ENCODE measurements around the gene CEACAM4.

The CEACAM4 gene

DNA sequence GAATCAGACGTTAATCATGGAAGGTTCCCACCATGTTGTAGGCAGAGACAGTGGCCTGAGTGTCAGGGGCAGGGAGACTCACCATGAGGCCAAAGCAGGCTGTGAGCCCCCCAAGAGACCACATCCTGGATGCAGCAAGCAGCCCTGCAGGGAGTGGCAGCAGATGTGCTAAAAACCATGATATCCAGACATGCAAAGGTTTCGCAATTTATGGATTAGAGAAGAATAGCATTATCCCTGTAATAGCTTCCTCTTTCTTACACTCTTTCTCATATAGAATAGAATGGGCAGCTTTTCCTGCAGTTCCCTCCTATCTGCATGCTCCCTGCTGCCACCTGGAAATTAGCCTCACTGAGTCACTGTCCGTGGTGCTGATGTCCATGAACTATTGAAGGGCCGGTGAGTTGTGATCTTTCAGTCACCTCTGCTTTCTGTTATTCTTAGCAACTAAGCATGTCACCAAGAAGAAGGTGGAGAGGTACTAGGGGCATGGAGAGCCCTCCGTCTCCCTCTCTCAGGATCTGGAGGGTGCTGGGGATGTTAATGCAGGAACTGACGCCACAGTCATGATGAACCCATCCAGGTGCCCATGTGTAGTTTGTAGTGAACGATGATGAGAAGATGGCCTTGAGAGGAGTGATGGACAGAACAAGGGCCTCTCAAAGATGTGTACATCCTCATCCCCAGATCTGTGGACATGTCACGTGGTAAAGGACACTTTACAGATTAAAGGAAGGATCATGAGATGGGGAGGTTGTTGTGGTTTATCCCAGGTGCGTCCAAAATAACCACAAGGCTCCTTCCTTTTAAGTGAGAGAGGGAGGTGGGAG lies 9.9 kb downstream of the CEACAM4 start:
- H3K4me1 ChIP-seq (ENCODE audit: insufficient read depth, low read length) = no peaks in the 10 kb centered on the region
- no peak overlapping the region for H3K9ac ChIP-seq (ENCODE audit: low read length)
- H3K4me3 ChIP-seq (ENCODE audit: low read depth in 1 of 2, low read length in 2 of 2) = no peak overlapping the region
- no peaks in the 10 kb centered on the region for H3K27me3 ChIP-seq (ENCODE audit: control insufficient read depth in 1 of 2, insufficient read depth in 2 of 2, low read length in 2 of 2)
- H3K36me3 ChIP-seq (ENCODE audit: insufficient read depth, low read length) = no peaks in the 10 kb centered on the region
- no peaks in the 10 kb centered on the region for H3K9me3 ChIP-seq (ENCODE audit: low read length)
- no peak overlapping the region for H3K27ac ChIP-seq (ENCODE audit: low read depth, low read length)

DNA sequence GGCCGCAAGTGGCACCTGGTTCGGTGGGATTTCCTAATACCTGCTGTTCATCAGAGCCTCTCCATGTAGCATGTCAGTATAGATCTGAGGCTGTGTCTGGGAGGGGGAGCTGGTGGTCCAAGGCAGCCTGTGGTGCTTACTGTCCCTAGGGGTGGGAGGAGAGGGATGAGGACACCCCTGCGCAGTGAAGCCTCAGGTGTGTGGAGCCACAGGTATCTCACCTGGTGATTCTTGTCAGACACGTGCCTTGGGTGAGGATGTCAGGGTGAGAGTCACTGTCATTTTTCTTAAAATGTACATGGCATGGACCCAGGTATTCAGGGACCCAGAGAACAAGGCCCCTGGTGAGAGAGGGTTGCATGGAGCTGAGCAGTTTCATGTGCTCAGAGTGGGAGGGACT lies 11.7 kb downstream of the CEACAM4 start:
- Histone ChIP-seq H3K9me3 (ENCODE audit: low read length) (no peaks in the 10 kb centered on the region), H3K4me3 (ENCODE audit: low read depth in 1 of 2, low read length in 2 of 2) (no peak overlapping the region), H3K27me3 (ENCODE audit: control insufficient read depth in 1 of 2, insufficient read depth in 2 of 2, low read length in 2 of 2) (no peaks in the 10 kb centered on the region), H3K27ac (ENCODE audit: low read depth, low read length) (no peak overlapping the region), H3K9ac (ENCODE audit: low read length) (no peak overlapping the region), H3K4me1 (ENCODE audit: insufficient read depth, low read length) (no peaks in the 10 kb centered on the region), H3K36me3 (ENCODE audit: insufficient read depth, low read length) (no peaks in the 10 kb centered on the region)

DNA sequence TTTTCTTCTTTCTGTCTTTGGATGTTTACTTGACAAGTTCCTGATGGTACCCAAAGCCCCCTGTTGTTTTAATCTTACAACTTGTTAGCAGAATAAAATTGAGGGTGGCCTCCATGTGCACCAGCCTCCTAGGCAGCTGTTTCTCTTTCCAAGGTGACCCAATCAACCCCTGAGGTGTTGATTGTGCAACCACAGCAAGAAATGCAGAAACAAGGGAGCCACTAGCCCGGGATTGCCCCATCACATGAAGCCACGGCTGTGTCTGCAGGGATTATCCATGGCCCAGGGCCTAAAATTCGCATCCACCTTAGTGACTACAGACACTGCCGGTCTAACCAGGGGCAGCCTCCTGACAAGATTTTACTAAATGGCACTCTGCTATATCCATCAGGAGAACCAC lies 14.4 kb downstream of the CEACAM4 start:
- Histone ChIP-seq H3K9me3 (ENCODE audit: low read length) (no peaks in the 10 kb centered on the region), H3K4me3 (ENCODE audit: low read depth in 1 of 2, low read length in 2 of 2) (no peak overlapping the region), H3K27ac (ENCODE audit: low read depth, low read length) (no peak overlapping the region), H3K36me3 (ENCODE audit: insufficient read depth, low read length) (no peaks in the 10 kb centered on the region), H3K9ac (ENCODE audit: low read length) (no peak overlapping the region), H3K4me1 (ENCODE audit: insufficient read depth, low read length) (no peaks in the 10 kb centered on the region), H3K27me3 (ENCODE audit: control insufficient read depth in 1 of 2, insufficient read depth in 2 of 2, low read length in 2 of 2) (no peaks in the 10 kb centered on the region)

DNA sequence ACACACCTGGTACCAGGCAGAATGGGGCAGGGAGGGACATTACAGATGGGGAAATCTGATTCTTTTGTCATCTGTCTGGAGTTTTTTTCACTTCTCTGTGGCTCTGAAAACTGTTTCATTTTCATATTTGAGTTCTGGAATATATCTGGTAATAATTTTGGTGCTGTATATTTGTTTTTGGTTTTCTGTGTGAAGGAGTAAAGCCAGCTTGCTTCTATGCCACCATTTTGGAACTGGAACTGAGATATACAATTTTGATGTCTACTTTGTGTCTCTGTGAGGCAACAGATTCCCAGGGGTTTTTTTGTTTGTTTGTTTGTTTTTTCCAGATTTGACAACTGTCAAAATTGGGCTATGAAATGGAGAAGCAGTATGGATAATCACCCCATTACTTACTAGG lies 16.1 kb downstream of the CEACAM4 start:
- Histone ChIP-seq H3K27ac (ENCODE audit: low read depth, low read length) (no peak overlapping the region), H3K4me1 (ENCODE audit: insufficient read depth, low read length) (no peaks in the 10 kb centered on the region), H3K9ac (ENCODE audit: low read length) (no peak overlapping the region), H3K36me3 (ENCODE audit: insufficient read depth, low read length) (no peaks in the 10 kb centered on the region), H3K27me3 (ENCODE audit: control insufficient read depth in 1 of 2, insufficient read depth in 2 of 2, low read length in 2 of 2) (no peaks in the 10 kb centered on the region), H3K4me3 (ENCODE audit: low read depth in 1 of 2, low read length in 2 of 2) (no peak overlapping the region), H3K9me3 (ENCODE audit: low read length) (no peaks in the 10 kb centered on the region)

DNA sequence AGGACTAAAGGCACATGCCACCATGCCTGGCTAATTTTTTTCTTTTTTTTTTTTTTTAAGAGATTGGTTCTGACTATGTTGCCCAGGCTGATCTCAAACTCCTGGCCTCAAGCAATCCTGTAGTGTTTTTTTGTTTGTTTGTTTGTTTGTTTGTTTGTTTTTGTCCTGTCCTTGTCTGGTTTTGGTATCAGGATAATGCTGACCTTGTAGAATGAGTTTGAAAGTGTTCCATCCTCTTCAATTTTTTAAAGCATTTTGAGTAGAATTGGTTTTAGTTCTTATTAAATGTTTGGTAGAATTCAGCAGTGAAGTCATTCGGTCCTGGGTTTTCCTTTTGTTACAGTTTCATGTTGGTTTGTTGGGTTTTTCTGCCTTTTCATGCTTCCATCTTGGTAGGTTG lies 19.2 kb downstream of the CEACAM4 start:
- Histone ChIP-seq H3K9ac (ENCODE audit: low read length) (no peak overlapping the region), H3K4me1 (ENCODE audit: insufficient read depth, low read length) (no peaks in the 10 kb centered on the region), H3K27me3 (ENCODE audit: control insufficient read depth in 1 of 2, insufficient read depth in 2 of 2, low read length in 2 of 2) (no peaks in the 10 kb centered on the region), H3K4me3 (ENCODE audit: low read depth in 1 of 2, low read length in 2 of 2) (no peak overlapping the region), H3K9me3 (ENCODE audit: low read length) (no peaks in the 10 kb centered on the region), H3K27ac (ENCODE audit: low read depth, low read length) (no peak overlapping the region), H3K36me3 (ENCODE audit: insufficient read depth, low read length) (no peaks in the 10 kb centered on the region)

DNA sequence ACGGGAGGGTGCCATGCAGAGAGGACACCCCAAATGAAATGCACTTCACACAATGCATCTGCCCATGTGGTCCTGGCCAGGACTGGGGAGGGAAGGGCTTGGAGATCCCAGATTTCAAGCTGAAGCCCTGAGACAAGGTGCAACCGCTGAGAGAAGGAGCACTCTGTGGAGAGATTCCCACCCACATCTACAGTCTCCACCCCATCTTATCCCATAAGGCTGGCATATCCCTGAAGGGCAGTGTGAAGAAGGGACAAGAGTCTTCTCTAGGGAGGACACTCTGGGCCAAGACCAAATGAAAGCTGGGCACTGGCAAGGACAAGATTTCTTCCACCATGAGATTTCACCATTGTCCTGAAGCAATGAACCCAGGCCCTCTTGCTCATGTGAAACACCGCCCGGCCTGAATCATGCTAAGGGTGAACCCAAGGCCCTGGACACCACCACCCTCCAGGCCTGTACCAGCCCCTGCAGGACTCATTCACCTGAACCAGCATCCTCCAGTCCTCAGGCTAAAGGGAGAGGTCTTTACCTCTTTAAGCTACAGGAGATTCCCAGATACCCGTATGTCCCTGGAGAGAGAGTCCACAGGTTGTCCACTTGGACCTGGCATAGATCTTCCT lies 20.5 kb downstream of the CEACAM4 start:
- no peaks in the 10 kb centered on the region for H3K27me3 ChIP-seq (ENCODE audit: control insufficient read depth in 1 of 2, insufficient read depth in 2 of 2, low read length in 2 of 2)
- H3K4me1 ChIP-seq (ENCODE audit: insufficient read depth, low read length) = no peaks in the 10 kb centered on the region
- no peak overlapping the region for H3K27ac ChIP-seq (ENCODE audit: low read depth, low read length)
- no peaks in the 10 kb centered on the region for H3K36me3 ChIP-seq (ENCODE audit: insufficient read depth, low read length)
- H3K9ac ChIP-seq (ENCODE audit: low read length) = no peak overlapping the region
- H3K4me3 ChIP-seq (ENCODE audit: low read depth in 1 of 2, low read length in 2 of 2) = no peak overlapping the region
- H3K9me3 ChIP-seq (ENCODE audit: low read length) = no peaks in the 10 kb centered on the region

DNA sequence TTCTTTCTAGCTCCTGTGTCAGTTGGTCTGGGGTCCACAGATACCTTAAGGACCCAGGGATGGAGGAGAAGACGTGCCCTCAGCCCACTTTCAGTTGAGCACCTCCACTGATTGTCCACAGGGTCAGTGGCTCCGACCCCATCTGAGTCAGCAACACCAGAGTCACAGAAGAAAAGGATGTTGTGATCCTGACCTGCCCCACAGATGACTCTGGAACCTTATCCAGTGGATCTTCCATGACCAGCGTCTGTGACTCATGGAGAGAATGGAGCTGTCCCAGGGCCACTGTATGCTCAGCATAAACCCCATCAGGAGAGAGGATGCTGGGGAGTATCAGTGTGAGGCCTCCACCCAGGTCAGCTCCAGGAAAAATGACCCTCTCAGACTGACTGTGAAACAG lies 22.0 kb downstream of the CEACAM4 start:
- H3K36me3 ChIP-seq (ENCODE audit: insufficient read depth, low read length) = no peaks in the 10 kb centered on the region
- H3K9ac ChIP-seq (ENCODE audit: low read length) = no peak overlapping the region
- H3K27ac ChIP-seq (ENCODE audit: low read depth, low read length) = no peak overlapping the region
- no peaks in the 10 kb centered on the region for H3K9me3 ChIP-seq (ENCODE audit: low read length)
- no peaks in the 10 kb centered on the region for H3K27me3 ChIP-seq (ENCODE audit: control insufficient read depth in 1 of 2, insufficient read depth in 2 of 2, low read length in 2 of 2)
- no peaks in the 10 kb centered on the region for H3K4me1 ChIP-seq (ENCODE audit: insufficient read depth, low read length)
- H3K4me3 ChIP-seq (ENCODE audit: low read depth in 1 of 2, low read length in 2 of 2) = no peak overlapping the region

DNA sequence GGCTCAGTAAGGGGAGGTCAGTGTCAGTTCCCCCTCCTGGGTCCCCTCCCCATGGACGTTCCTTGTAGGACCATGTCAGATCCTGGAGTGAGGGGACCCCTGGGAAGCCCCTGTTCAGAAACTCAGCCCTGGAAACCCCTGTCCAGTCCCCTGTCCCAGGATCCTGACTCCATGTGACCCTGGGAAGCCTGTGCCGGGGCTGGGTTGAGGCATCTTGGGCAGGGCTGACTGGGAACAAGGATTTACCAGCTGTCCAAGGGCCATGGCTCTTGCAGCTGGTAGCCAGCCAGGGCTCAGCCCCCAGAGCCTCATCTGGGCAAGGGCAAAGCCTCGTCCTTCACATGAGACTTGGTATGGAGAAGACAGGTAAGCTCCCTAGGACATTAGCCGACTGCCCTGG lies 25.1 kb downstream of the CEACAM4 start:
- no peak overlapping the region for H3K9ac ChIP-seq (ENCODE audit: low read length)
- H3K27ac ChIP-seq (ENCODE audit: low read depth, low read length) = no peak overlapping the region
- no peaks in the 10 kb centered on the region for H3K27me3 ChIP-seq (ENCODE audit: control insufficient read depth in 1 of 2, insufficient read depth in 2 of 2, low read length in 2 of 2)

DNA sequence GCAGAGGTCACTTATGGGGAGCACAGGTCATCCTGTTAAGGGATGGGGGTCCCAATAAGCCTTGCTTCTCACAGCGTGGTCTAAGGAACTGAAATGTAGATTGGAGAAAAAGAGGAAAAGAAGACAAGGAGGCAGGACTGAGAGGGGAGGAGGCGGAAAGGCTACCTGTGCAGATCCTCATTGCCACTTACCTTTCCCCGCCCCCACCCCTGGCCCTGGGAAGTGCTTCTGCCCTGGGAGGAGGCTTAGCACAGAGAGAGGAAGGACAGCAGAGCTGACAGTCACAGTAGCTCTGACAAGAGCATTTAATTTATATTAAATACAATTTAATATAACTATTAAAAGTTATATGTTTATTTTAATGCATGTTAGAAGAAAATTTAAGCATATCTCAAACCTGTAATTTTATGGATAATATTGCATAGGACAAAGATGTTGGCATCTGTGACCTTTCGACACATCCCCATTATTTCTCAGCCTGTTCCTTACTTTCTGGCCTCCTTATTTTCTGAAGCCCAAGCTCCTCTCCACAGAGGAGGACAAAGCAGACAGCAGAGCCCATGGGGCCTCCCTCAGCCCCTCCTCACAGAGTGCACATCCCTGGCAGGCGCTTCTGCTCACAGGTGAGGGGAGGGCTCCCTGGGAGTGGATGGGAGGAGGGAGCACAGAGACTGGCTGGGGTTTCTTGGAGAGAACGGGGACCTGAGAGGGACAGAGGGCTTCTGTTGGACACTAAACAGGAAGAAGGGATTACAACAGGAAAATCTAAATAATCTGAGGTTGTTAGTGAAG lies 27.5 kb downstream of the CEACAM4 start:
- Histone ChIP-seq H3K36me3 (ENCODE audit: insufficient read depth, low read length) (no peaks in the 10 kb centered on the region), H3K9ac (ENCODE audit: low read length) (no peak overlapping the region), H3K4me3 (ENCODE audit: low read depth in 1 of 2, low read length in 2 of 2) (no peak overlapping the region), H3K4me1 (ENCODE audit: insufficient read depth, low read length) (no peaks in the 10 kb centered on the region), H3K27ac (ENCODE audit: low read depth, low read length) (no peak overlapping the region), H3K27me3 (ENCODE audit: control insufficient read depth in 1 of 2, insufficient read depth in 2 of 2, low read length in 2 of 2) (no peaks in the 10 kb centered on the region), H3K9me3 (ENCODE audit: low read length) (no peaks in the 10 kb centered on the region)

More for the DNA sequence above, 25.1 kb downstream of the CEACAM4 start:
- no peaks in the 10 kb centered on the region for H3K9me3 ChIP-seq (ENCODE audit: low read length)
- H3K4me3 ChIP-seq (ENCODE audit: low read depth in 1 of 2, low read length in 2 of 2) = no peak overlapping the region
- H3K36me3 ChIP-seq (ENCODE audit: insufficient read depth, low read length) = no peaks in the 10 kb centered on the region
- no peaks in the 10 kb centered on the region for H3K4me1 ChIP-seq (ENCODE audit: insufficient read depth, low read length)

DNA sequence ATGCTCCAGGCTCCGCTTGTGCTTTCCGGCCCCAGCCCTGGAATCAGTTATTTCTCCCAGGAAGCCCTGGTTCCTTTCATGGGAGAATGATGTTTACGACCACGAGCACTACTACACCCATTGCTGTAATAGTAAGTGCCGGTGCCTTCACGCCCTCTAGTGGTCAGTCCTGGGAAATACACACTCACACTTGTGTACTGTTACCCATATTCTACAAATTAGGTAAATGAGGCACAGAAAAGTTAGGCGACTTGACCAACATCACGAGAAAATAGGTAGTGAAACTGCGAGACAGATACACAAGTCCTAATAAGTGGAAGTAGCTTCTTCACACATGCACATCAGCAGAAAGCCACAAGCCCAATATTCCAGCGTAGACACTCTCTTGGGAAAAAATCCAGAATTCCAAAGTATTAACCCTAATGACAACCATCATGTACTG lies 29.3 kb downstream of the CEACAM4 start:
- no peak overlapping the region for H3K9ac ChIP-seq (ENCODE audit: low read length)
- no peaks in the 10 kb centered on the region for H3K36me3 ChIP-seq (ENCODE audit: insufficient read depth, low read length)
- no peaks in the 10 kb centered on the region for H3K4me1 ChIP-seq (ENCODE audit: insufficient read depth, low read length)
- no peaks in the 10 kb centered on the region for H3K27me3 ChIP-seq (ENCODE audit: control insufficient read depth in 1 of 2, insufficient read depth in 2 of 2, low read length in 2 of 2)
- no peaks in the 10 kb centered on the region for H3K9me3 ChIP-seq (ENCODE audit: low read length)
- H3K27ac ChIP-seq (ENCODE audit: low read depth, low read length) = no peak overlapping the region
- no peak overlapping the region for H3K4me3 ChIP-seq (ENCODE audit: low read depth in 1 of 2, low read length in 2 of 2)

DNA sequence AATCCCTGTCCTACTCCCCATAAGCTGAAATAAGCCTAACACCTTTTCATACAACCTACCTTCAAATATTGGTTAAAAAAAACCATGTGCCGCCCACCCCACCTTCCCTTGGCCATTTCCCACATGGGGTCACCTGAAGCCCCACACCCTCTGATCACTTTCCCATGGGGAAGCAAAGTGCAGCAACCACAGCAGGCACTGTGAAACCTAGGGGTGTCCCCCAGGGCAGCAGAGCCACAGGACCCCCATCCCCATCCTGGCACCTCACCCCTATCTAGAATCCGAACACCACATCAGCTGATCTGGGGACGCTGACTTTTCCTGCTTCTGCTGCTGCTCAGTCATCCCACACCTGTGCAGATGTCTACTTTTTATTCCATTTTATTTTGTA lies 31.0 kb downstream of the CEACAM4 start:
- Histone ChIP-seq H3K27ac (ENCODE audit: low read depth, low read length) (no peak overlapping the region), H3K4me3 (ENCODE audit: low read depth in 1 of 2, low read length in 2 of 2) (no peak overlapping the region)

More for the DNA sequence above, 31.0 kb downstream of the CEACAM4 start:
- H3K27me3 ChIP-seq (ENCODE audit: control insufficient read depth in 1 of 2, insufficient read depth in 2 of 2, low read length in 2 of 2) = peaks cover 0 to 8% of the 10 kb centered on the region in 2 donors
- H3K9ac ChIP-seq (ENCODE audit: low read length) = no peak overlapping the region
- H3K36me3 ChIP-seq (ENCODE audit: insufficient read depth, low read length) = no peaks in the 10 kb centered on the region
- H3K9me3 ChIP-seq (ENCODE audit: low read length) = no peaks in the 10 kb centered on the region
- H3K4me1 ChIP-seq (ENCODE audit: insufficient read depth, low read length) = no peaks in the 10 kb centered on the region
